HepG2 (cell line): Measurements from ENCODE around the gene IQGAP3. TPM values are rescaled to one million over a fixed set of nuclear protein-coding genes. Genes with fewer than 3 reads are reported as not detected.

Source experiments
- ATAC-seq: fragments of 200-7000 bp; cut with Tn5 transposase; 3 replicates; pipeline ENCODE4 v1.9.1; 2020; ENCODE audit warnings: mild to moderate bottlenecking, moderate library complexity
- BruUV-seq: library from RNA; stranded (reverse); fragments of 400-500 nt; replicated peaks from 2 replicates; lab custom pipeline; 2021; lab: Mats Ljungman, UMichigan
- CTCF ChIA-PET: fragments of 300-600 bp; formaldehyde crosslinking; extraction: SDS; loops from one replicate; lab custom pipeline; 2021; ENCODE audit warnings: low total read pairs, inconsistent platforms, low intra/inter-chr PET ratio; lab: Yijun Ruan, JAX
- POLR2A ChIA-PET: fragments of 350-600 bp; sonication (Branson Sonifier 250); formaldehyde crosslinking; loops from one replicate; lab custom pipeline; 2020; ENCODE audit warnings: antibody characterized with exemption, inconsistent platforms; lab: Yijun Ruan, JAX
- DNase-seq: peaks from one replicate; pipeline ENCODE4 v3.0.0-alpha.2; 2015; ENCODE audit warnings: low spot score
- FAIRE-seq: peaks from 3 replicates; lab custom pipeline; 2011; peaks lifted over from hg19 to GRCh38; lab: Jason Lieb, UNC
- H2AFZ ChIP-seq: one replicate; pipeline ENCODE4 v1.6.1; 2011; ENCODE audit warnings: low read length, inconsistent platforms
- H3K27ac ChIP-seq: fragments of 300-600 bp; 3 replicates; pipeline ENCODE4 v1.8.0; 2011; ENCODE audit warnings: mixed run types, mild to moderate bottlenecking, mixed read lengths, low read length, inconsistent platforms; ENCODE audit not compliant: insufficient read depth; ENCODE audit errors: extremely low read length
- H3K27me3 ChIP-seq, 2 experiments: fragments of 200-600 bp in 1 of 2; 2 replicates in 1 of 2; 3 replicates in 1 of 2; pipeline versions ENCODE4 v1.6.0 to v1.8.0; 2011; ENCODE audit warnings: low read length in 2 of 2, mild to moderate bottlenecking in 2 of 2, moderate library complexity in 2 of 2, inconsistent platforms in 1 of 2; ENCODE audit not compliant: insufficient read depth in 2 of 2, control insufficient read depth in 1 of 2
- H3K36me3 ChIP-seq, 2 experiments: fragments of 200-600 bp in 1 of 2; replicated peaks in 1 of 2; 2 replicates in 1 of 2; 3 replicates in 1 of 2; pipeline versions ENCODE4 v1.5.1 to v1.8.0; 2011; ENCODE audit warnings: low read length in 2 of 2, inconsistent platforms in 1 of 2; ENCODE audit not compliant: insufficient read depth in 2 of 2, control insufficient read depth in 1 of 2
- H3K4me1 ChIP-seq: 2 replicates; pipeline ENCODE4 v1.5.1; 2012; ENCODE audit warnings: low read length, inconsistent platforms; ENCODE audit not compliant: insufficient read depth
- H3K4me2 ChIP-seq: 2 replicates; pipeline ENCODE4 v1.6.0; 2011; ENCODE audit warnings: low read depth, low read length, inconsistent platforms
- H3K4me3 ChIP-seq, 3 experiments: fragments of 200-600 bp in 1 of 3; sonication (generic), shearing (Covaris generic) in 1 of 3; replicated peaks in 1 of 3; 2 replicates each; pipeline ENCODE4 v1.5.1; 2011 to 2016; ENCODE audit warnings: low read length in 3 of 3, inconsistent platforms in 2 of 3, low read depth in 2 of 3, mild to moderate bottlenecking in 2 of 3, control low read depth in 1 of 3, mixed read lengths in 1 of 3; ENCODE audit not compliant: insufficient read depth in 1 of 3
- H3K79me2 ChIP-seq: one replicate; pipeline ENCODE4 v1.6.1; 2011; ENCODE audit warnings: low read length, inconsistent platforms; ENCODE audit not compliant: insufficient read depth
- H3K9ac ChIP-seq: 2 replicates; pipeline ENCODE4 v1.6.0; 2011; ENCODE audit warnings: mild to moderate bottlenecking, low read depth, low read length, inconsistent platforms; ENCODE audit not compliant: insufficient read depth
- H3K9me3 ChIP-seq: 2 replicates; pipeline ENCODE4 v1.5.1; 2012; ENCODE audit warnings: mild to moderate bottlenecking, low read length
- H4K20me1 ChIP-seq: 2 replicates; pipeline ENCODE4 v1.6.0; 2011; ENCODE audit warnings: inconsistent platforms, mild to moderate bottlenecking, low read length, moderate library complexity; ENCODE audit not compliant: insufficient read depth
- ARID3A ChIP-seq: IDR thresholded peaks from 2 replicates; pipeline ENCODE4 v1.6.1; 2012; ENCODE audit warnings: low read depth, low read length, improper control_type of control experiment
- CTCF ChIP-seq: sonication (generic); formaldehyde crosslinking; IDR thresholded peaks from 2 replicates; pipeline ENCODE4 v1.5.0; 2020; ENCODE audit warnings: mild to moderate bottlenecking, missing genetic modification reagents, moderate library complexity
- HDAC2 ChIP-seq: sonication (generic); formaldehyde crosslinking; IDR thresholded peaks from 2 replicates; pipeline ENCODE4 v1.4.0; 2020; ENCODE audit warnings: missing genetic modification reagents
- KAT7 ChIP-seq: IDR thresholded peaks from 2 replicates; pipeline ENCODE4 v1.6.1; 2018; ENCODE audit warnings: borderline replicate concordance, missing compliant biosample characterization
- NAIF1 ChIP-seq: sonication (generic); formaldehyde crosslinking; IDR thresholded peaks from 2 replicates; pipeline ENCODE4 v1.5.0; 2020; ENCODE audit warnings: mild to moderate bottlenecking, missing genetic modification reagents, borderline replicate concordance
- RAD21 ChIP-seq: fragments of 450-650 bp; formaldehyde crosslinking; IDR thresholded peaks from 2 replicates; pipeline ENCODE4 v1.5.0; 2020; ENCODE audit warnings: mild to moderate bottlenecking
- SMC3 ChIP-seq: IDR thresholded peaks from 2 replicates; pipeline ENCODE4 v1.6.1; 2011; ENCODE audit warnings: low read length, improper control_type of control experiment
- XRCC5 ChIP-seq: fragments of 200-400 bp; formaldehyde crosslinking; optimal IDR thresholded peaks from 2 replicates; pipeline ENCODE3; 2017; ENCODE audit warnings: mild to moderate bottlenecking, low read length
- YEATS2 ChIP-seq: sonication (generic); formaldehyde crosslinking; IDR thresholded peaks from 2 replicates; pipeline ENCODE4 v1.4.0; 2020; ENCODE audit warnings: missing genetic modification reagents, borderline replicate concordance
- ZEB1 ChIP-seq: IDR thresholded peaks from 2 replicates; pipeline ENCODE4 v1.6.1; 2012; ENCODE audit warnings: mild to moderate bottlenecking, low read depth, inconsistent platforms; ENCODE audit not compliant: insufficient replicate concordance
- ZFP62 ChIP-seq: sonication (generic); formaldehyde crosslinking; IDR thresholded peaks from 2 replicates; pipeline ENCODE4 v1.4.0; 2020; ENCODE audit warnings: missing genetic modification reagents
- ZNF263 ChIP-seq: sonication (generic); formaldehyde crosslinking; IDR thresholded peaks from 2 replicates; pipeline ENCODE4 v1.4.0; 2020; ENCODE audit warnings: missing genetic modification reagents
- ZNF264 ChIP-seq: sonication (generic); formaldehyde crosslinking; IDR thresholded peaks from 2 replicates; pipeline ENCODE4 v1.4.0; 2020; ENCODE audit warnings: missing genetic modification reagents
- ZNF574 ChIP-seq: sonication (generic); formaldehyde crosslinking; IDR thresholded peaks from 2 replicates; pipeline ENCODE4 v1.4.0; 2020; ENCODE audit warnings: missing genetic modification reagents
- ZZZ3 ChIP-seq: sonication (generic); formaldehyde crosslinking; IDR thresholded peaks from 2 replicates; pipeline ENCODE4 v1.4.0; 2020; ENCODE audit warnings: missing genetic modification reagents, mild to moderate bottlenecking, borderline replicate concordance
- WGBS: methylation state at CpG from one replicate; pipeline ENCODE4 v1.1.6; 2017; ENCODE audit warnings: low lambda C conversion rate; 5-methylcytosine and 5-hydroxymethylcytosine counted together
- in situ Hi-C: cut with HindIII; loops from 2 replicates; pipeline ENCODE4 v1.10.0; 2017; ENCODE audit warnings: low pct_unique_long_range_greater_than_20kb; ENCODE audit not compliant: extremely low pct_ligation_motif_present
- intact Hi-C: fragments of 100-400 bp; cut with micrococcal nuclease; formaldehyde crosslinking; loops from one replicate; pipeline ENCODE4 v1.10.0; 2022; ENCODE audit not compliant: unreplicated experiment
- polyA plus RNA-seq, 8 experiments: library from polyadenylated mRNA; depleted of rRNA in 3 of 8; stranded (reverse) in 7 of 8; unstranded in 1 of 8; fragments of >200 nt; fragmentation: Illumina TruSeq in 4 of 8; extraction: Trizol in 4 of 8; gene quantifications; 2 replicates each; pipeline versions ENCODE4 v1.2.1 to v1.2.3, GENCODE V29; 2011 to 2016; ENCODE audit warnings: low read depth in 4 of 8, missing spikeins in 1 of 8, mixed read lengths in 1 of 8; ENCODE audit not compliant: insufficient read depth in 1 of 8
- total RNA-seq, 5 experiments: library from RNA; depleted of rRNA; stranded (reverse); fragments of >200 nt; fragmentation: Illumina TruSeq; extraction: Trizol; gene quantifications; 2 replicates each; pipeline ENCODE4 v1.2.3, GENCODE V29; 2016; ENCODE audit warnings: low read depth in 1 of 5

IQGAP3 gene
- total and polyA plus RNA-seq, 2 of the 13 experiments (the other 11 are each of a cell fraction or from before 2014, with no cell fraction given), result 13.5 to 14.1 TPM

- TF ChIP-seq ZZZ3 (CRISPR knock-in tag) (no peak), YEATS2 (CRISPR knock-in tag) (no peak), ZEB1 (peak; percentile 57), SMC3 (peak; percentile 49), ZNF263 (CRISPR knock-in tag) (no peak), RAD21 (CRISPR knock-in tag) (peak; percentile 65), KAT7 (CRISPR knock-in tag) (no peak), ZFP62 (no peak), NAIF1 (CRISPR knock-in tag) (no peak), ZNF264 (CRISPR knock-in tag) (no peak), ARID3A (0 out of 2 replicates have a peak, but pooled peaks have one; percentile 44)
Measured at GRCh38 chr1:156608981-156609380, 36.6 kb upstream of the IQGAP3 start (continued).

GRCh38 chr1:156608036-156608674 lies 35.8 kb upstream of the IQGAP3 start:
- intact Hi-C loops, result loop anchor here (1.0 kb wide), 1 partner anchor 24 kb away; no protein-coding TSS in a partner anchor
- no peaks in the 10 kb centered on the region for H3K79me2 ChIP-seq
- CTCF ChIA-PET, result interaction anchor here (3.5 kb wide), 1 partner anchor 25 kb away, joined by 86 read pairs; no protein-coding TSS in a partner anchor
- 13% methylated on average over 7 of the region's 7 CpGs for WGBS
- no peak overlapping the region for H3K4me3 ChIP-seq
- H3K9me3 ChIP-seq, result no peaks in the 10 kb centered on the region
- H3K27ac ChIP-seq, result no peak overlapping the region
- no peaks in the 10 kb centered on the region for H3K36me3 ChIP-seq
- DNase-seq (peak; percentile 70), FAIRE-seq (peak; percentile 79), ATAC-seq (peak; percentile 96)
- POLR2A ChIA-PET, result interaction anchor here (0.7 to 1.0 kb wide), 3 partner anchors 15 to 103 kb away, joined by 3 to 4 read pairs (median 3); partner anchors contain the start of gene NAXE
- peak overlapping the region; percentile 54 for H2AFZ ChIP-seq
- no peaks in the 10 kb centered on the region for H4K20me1 ChIP-seq
- no peaks in the 10 kb centered on the region; a peak in 1 of 5 replicates for H3K27me3 ChIP-seq
- BruUV-seq, result no TSS peak
- peaks cover 24% of the 10 kb centered on the region for H3K4me1 ChIP-seq
- no peak overlapping the region for H3K9ac ChIP-seq
- H3K4me2 ChIP-seq, result no peak overlapping the region
- in situ Hi-C loops, result no loop called here
- TF ChIP-seq HDAC2 (CRISPR knock-in tag) (0 out of 2 replicates have a peak, but pooled peaks have one; percentile 10), RAD21 (CRISPR knock-in tag) (peak; percentile 59), ZNF574 (CRISPR knock-in tag) (peak; percentile 55), XRCC5 (peak; percentile 38), CTCF (CRISPR knock-in tag) (peak; percentile 86)
